Tibial nerve (tissue), 4 donors: ENCODE data around the gene PNCK.

Experiments
- EP300 ChIP-seq, 2 donors: sonication (generic); formaldehyde crosslinking; IDR thresholded peaks; one replicate each; pipeline ENCODE4 v1.6.1; 2017; ENCODE audit warnings: antibody characterized with exemption in 2 of 2, mild to moderate bottlenecking in 1 of 2
- POLR2A ChIP-seq, 2 donors: fragments of 450-650 bp; IDR thresholded peaks; one replicate each; pipeline ENCODE4 v1.6.1; 2017; ENCODE audit warnings: antibody characterized with exemption in 2 of 2, mild to moderate bottlenecking in 2 of 2, moderate library complexity in 2 of 2
- TF ChIP-seq, protein P1 (sequence below), 5 experiments: fragments of 200-600 bp in 3 of 5; fragments of 450-650 bp in 2 of 5; sonication (generic) in 3 of 5; IDR thresholded peaks; one replicate each; pipeline ENCODE4 v1.5.1; 2016 to 2019; ENCODE audit warnings: antibody characterized with exemption in 5 of 5, mild to moderate bottlenecking in 3 of 5, moderate library complexity in 2 of 5

DNA sequence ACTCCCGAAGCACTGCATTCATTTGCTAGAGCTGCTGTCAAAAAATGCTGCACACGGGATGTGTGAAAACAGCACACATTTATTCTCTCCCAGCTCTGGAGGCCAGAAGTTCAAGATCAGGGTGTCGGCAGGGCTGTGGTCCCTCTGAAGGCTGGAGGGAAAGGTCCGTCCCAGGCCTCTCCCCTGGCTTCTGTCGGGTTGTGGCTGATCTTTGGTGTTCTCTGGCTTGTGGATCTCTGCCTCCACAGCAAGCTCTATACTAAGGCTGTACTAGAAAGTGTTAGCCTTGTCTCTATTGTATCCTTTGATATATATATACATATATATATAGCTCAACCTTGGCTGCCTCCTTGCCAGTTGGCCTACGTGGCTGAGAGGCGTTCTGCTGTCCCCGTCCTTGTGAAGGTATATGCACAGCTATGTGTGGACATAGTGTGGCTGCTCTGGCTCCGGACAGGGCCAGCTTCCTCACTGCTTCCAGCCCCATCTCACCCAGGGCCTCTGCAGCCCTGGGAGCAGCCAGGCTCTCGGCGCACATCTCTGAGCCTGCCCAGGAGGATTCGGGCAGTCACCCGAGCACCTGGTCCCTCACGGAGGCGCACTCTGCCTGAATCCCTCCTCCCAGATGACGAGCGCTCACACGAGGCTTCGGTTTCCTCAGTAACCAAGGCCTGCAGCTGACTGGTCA, 41.6 kb downstream of the PNCK start:
- TF ChIP-seq, protein P1, sequence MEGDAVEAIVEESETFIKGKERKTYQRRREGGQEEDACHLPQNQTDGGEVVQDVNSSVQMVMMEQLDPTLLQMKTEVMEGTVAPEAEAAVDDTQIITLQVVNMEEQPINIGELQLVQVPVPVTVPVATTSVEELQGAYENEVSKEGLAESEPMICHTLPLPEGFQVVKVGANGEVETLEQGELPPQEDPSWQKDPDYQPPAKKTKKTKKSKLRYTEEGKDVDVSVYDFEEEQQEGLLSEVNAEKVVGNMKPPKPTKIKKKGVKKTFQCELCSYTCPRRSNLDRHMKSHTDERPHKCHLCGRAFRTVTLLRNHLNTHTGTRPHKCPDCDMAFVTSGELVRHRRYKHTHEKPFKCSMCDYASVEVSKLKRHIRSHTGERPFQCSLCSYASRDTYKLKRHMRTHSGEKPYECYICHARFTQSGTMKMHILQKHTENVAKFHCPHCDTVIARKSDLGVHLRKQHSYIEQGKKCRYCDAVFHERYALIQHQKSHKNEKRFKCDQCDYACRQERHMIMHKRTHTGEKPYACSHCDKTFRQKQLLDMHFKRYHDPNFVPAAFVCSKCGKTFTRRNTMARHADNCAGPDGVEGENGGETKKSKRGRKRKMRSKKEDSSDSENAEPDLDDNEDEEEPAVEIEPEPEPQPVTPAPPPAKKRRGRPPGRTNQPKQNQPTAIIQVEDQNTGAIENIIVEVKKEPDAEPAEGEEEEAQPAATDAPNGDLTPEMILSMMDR (IDR thresholded peaks at IDR 0.05) = no peak
- TF ChIP-seq EP300 (IDR thresholded peaks at IDR 0.05) (no peak), POLR2A (IDR thresholded peaks at IDR 0.05) (no peak)
